ENCODE results near the gene NBPF10.
"Not testable (repeated sequence)": the region's sequence is repeated elsewhere in the genome, so short reads cannot be mapped to it uniquely, and the experiment has no call there.

The NBPF10 gene

DNA sequence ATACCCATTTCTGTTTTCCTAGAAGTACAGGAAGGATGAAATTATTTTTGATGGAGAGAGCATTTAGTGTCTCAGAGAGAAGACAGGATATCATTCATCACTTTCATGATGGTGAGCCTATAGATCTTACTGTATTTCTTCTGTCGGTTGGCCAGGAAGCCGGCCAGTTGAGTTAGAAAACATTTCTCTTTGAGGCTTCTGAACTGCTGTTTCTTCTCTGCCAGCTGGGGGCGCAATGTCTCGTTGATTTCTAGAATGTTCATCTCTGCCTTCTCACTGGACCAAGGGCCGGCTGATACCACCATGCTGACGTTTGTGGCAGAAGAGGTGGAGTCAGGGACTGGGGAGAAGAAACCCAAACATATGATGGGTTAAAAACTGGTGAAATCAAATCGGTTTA, at the start of gene NBPF10:
TSS of gene NBPF10 (minus strand) at position 340 of the 400 bp plus-strand sequence. CDS start at position 305, 35 bp downstream.
- not testable (repeated sequence) for H3K36me3 Mint-ChIP-seq; H3K4me1 Mint-ChIP-seq (ENCODE audit: low read depth)

GRCh38 chr1:146174531-146174930, 29.9 kb upstream of the NBPF10 start:
- not testable (repeated sequence) for H3K4me1 Mint-ChIP-seq (ENCODE audit: low read depth); H3K9me3 Mint-ChIP-seq (ENCODE audit: low read depth); H3K36me3 Mint-ChIP-seq; H3K27ac Mint-ChIP-seq; H3K27me3 Mint-ChIP-seq; H3K4me3 Mint-ChIP-seq

More for the DNA sequence above, at the start of gene NBPF10:
- not testable (repeated sequence) for H3K27ac Mint-ChIP-seq; H3K4me3 Mint-ChIP-seq; H3K27me3 Mint-ChIP-seq; H3K9me3 Mint-ChIP-seq (ENCODE audit: low read depth)

GRCh38 chr1:146167740-146168139, 23.1 kb upstream of the NBPF10 start:
- H3K27me3 Mint-ChIP-seq; H3K36me3 Mint-ChIP-seq; H3K27ac Mint-ChIP-seq; H3K4me1 Mint-ChIP-seq (ENCODE audit: low read depth); H3K4me3 Mint-ChIP-seq; H3K9me3 Mint-ChIP-seq (ENCODE audit: low read depth): not testable (repeated sequence)

- H3K27me3 Mint-ChIP-seq; H3K4me3 Mint-ChIP-seq; H3K27ac Mint-ChIP-seq; H3K9me3 Mint-ChIP-seq (ENCODE audit: low read depth); H3K4me1 Mint-ChIP-seq (ENCODE audit: low read depth); H3K36me3 Mint-ChIP-seq: not testable (repeated sequence)
Observed at GRCh38 chr1:146167273-146167672, 22.7 kb upstream of the NBPF10 start.
